ENCODE results near the gene BOK.

Gene BOK

DNA sequence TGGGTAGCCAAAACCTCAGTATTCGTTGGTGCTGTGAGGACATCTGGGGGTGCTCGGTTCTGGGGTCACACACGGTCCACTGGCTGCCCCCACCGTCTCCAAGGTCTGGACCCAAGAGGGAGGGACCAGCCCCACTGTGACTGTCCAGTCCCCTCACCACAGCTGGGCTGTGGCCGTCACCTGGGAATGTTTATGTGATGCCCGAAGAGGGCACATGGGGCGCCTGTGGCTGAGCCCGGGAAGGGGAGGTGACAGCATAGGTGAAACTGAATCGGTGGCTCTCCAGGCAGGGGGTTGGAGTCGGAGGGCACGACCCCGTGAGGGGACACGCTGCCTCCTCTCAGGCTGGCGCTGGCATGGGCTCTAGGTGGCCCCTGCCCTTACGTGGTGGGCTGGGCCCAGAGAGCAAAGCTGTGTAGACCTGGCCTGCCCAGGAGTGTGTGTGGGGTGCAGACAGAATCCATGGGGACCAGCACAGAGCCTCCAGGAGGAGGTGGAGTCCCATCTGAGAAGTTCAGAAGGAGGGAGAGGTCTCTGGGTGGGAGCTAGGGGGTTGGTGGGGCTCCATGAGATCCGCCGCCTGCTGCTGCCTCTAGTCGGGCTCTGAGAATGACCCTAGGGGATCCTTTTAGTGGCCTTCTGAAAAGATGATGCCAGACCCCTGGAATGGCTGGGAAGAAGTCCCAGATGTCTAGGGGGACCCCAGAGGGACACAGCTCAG is 1.8 kb downstream of the BOK start:
- no peak overlapping the region for H3K27ac ChIP-seq

DNA sequence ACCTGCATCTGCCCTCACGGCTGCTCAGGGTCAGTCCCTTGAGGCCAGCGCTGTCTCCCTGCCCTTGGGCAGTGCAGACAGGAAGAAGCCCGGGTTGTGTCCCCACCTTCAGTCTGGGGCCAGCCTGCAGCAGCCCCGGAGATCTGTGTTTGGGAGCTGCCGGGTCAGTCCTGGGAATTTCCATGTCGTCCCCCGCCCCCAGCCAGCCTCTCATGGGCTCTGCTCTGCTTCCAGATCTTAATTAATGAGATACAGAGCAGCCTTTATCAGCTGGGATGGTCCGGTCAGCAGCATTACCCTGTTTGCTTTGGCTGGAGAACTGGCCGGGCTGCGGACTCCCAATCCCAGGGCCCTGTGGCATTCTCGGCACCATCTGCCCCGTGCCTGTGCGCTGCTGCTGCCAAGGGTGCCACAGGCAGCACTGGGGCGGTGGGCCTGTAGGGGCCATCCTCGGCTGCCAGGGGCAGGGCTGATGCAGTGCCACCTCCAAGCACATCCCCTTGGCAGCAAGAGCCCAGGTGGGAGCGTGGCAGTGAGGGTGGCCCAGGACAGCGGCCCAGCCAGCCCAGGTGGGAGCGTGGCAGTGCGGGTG is 2.4 kb downstream of the BOK start:
- TF ChIP-seq Cebpa-rat (IDR thresholded peaks at IDR 0.05): no peak
- H4K20me1 ChIP-seq: peaks cover 0 to 22% (median 0%) of the 10 kb centered on the region in 11 experiments; a peak in 2 of 22 replicates
- no peak overlapping the region for H3K27ac ChIP-seq
- H3K9me3 ChIP-seq (replicated peaks in 1 of 11): peaks cover 38 to 45% (median 40%) of the 10 kb centered on the region in 11 experiments
- no peaks in the 10 kb centered on the region; a peak in 1 of 22 replicates for H3K36me3 ChIP-seq
- H3K4me3 ChIP-seq: no peak overlapping the region
- H3K4me1 ChIP-seq: peaks cover 8 to 36% (median 26%) of the 10 kb centered on the region in 10 experiments; a peak in 17 of 20 replicates
- H3K4me2 ChIP-seq: no peak overlapping the region
- H3K27me3 ChIP-seq: peaks cover 30 to 47% (median 38%) of the 10 kb centered on the region in 11 experiments
- no peak overlapping the region for H3K9ac ChIP-seq

More for the DNA sequence above, 1.8 kb downstream of the BOK start:
- no peak overlapping the region for H3K4me2 ChIP-seq
- H3K4me1 ChIP-seq: peaks cover 8 to 39% (median 27%) of the 10 kb centered on the region in 10 experiments; a peak in 17 of 20 replicates
- H3K27me3 ChIP-seq: peaks cover 30 to 47% (median 38%) of the 10 kb centered on the region in 11 experiments
- H3K4me3 ChIP-seq: no peak overlapping the region
- no peaks in the 10 kb centered on the region; a peak in 1 of 22 replicates for H3K36me3 ChIP-seq
- H4K20me1 ChIP-seq: peaks cover 0 to 22% (median 0%) of the 10 kb centered on the region in 11 experiments; a peak in 2 of 22 replicates
- peaks cover 41 to 50% (median 45%) of the 10 kb centered on the region in 11 experiments for H3K9me3 ChIP-seq (replicated peaks in 1 of 11)
- no peak for TF ChIP-seq Cebpa-rat (IDR thresholded peaks at IDR 0.05)
- H3K9ac ChIP-seq: no peak overlapping the region

DNA sequence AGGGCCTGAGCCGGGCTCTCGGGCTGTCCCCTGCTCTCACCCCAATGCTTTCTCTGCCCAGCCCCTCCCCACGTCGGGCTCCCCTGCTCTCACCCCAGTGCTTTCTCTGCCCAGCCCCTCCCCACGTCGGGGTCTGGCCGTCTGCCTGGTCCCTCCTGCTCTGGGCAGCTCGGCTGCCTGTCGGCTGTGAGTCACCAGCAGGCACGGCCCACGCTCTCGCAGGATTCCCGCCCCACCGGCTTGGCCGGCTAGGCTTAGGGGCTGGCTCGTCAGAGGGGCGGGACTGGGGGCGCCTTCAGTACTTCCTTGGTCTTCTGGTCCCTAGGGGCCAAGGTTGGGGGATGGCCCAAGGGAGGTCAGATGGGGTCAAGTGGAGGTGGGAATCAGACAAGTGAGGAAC is 3.3 kb downstream of the BOK start:
- Histone ChIP-seq H3K4me1 (peaks cover 8 to 36% (median 26%) of the 10 kb centered on the region in 10 experiments; a peak in 17 of 20 replicates), H4K20me1 (peaks cover 0 to 22% (median 0%) of the 10 kb centered on the region in 11 experiments; a peak in 2 of 22 replicates), H3K4me2 (peak overlapping the region in 3 of 11 experiments; percentile 6 to 26 (median 18); a peak in 1 of 22 replicates), H3K9ac (no peak overlapping the region), H3K9me3 (replicated peaks in 1 of 11) (peaks cover 29 to 36% (median 31%) of the 10 kb centered on the region in 11 experiments), H3K4me3 (no peak overlapping the region), H3K27ac (no peak overlapping the region), H3K36me3 (no peaks in the 10 kb centered on the region; a peak in 1 of 22 replicates), H3K27me3 (peaks cover 30 to 43% (median 38%) of the 10 kb centered on the region in 11 experiments)
- no peak for TF ChIP-seq Cebpa-rat (IDR thresholded peaks at IDR 0.05)

DNA sequence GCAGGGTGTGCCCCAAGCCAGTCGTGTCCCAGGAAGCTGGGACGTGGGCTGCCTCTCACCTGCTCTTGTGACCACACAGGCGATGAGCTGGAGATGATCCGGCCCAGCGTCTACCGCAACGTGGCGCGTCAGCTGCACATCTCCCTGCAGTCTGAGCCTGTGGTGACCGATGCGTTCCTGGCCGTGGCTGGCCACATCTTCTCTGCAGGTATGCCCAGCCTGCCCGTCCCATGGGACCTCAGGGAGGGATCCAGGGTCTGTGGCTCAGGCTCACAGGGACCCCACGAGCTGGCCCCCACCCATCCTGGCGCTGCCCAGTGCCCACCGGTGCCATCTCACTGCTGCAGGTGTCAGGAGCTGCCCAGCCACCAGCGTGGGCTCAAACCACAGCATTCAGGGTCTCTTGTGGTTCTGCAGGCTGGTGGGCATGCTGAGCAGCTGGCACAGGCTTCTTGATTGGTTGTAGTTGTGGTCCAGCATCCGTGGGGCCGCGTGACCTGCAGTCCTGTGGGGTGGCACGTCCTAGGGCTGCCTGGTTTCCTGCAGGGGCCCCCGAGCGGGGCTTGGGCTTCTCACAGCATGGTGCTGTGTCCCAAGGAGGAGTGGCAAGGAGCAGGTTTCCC is 3.8 kb downstream of the BOK start:
- TF ChIP-seq Cebpa-rat (IDR thresholded peaks at IDR 0.05): no peak
- Histone ChIP-seq H3K36me3 (no peaks in the 10 kb centered on the region; a peak in 1 of 22 replicates), H4K20me1 (peaks cover 0 to 22% (median 0%) of the 10 kb centered on the region in 11 experiments; a peak in 3 of 22 replicates), H3K27me3 (peaks cover 30 to 39% (median 36%) of the 10 kb centered on the region in 11 experiments), H3K4me3 (no peak overlapping the region), H3K9me3 (replicated peaks in 1 of 11) (peaks cover 24 to 31% (median 26%) of the 10 kb centered on the region in 11 experiments), H3K4me1 (peaks cover 8 to 36% (median 26%) of the 10 kb centered on the region in 10 experiments; a peak in 17 of 20 replicates), H3K27ac (no peak overlapping the region), H3K4me2 (peak overlapping the region in 4 of 11 experiments; percentile 6 to 26 (median 15); a peak in 3 of 22 replicates), H3K9ac (no peak overlapping the region)

DNA sequence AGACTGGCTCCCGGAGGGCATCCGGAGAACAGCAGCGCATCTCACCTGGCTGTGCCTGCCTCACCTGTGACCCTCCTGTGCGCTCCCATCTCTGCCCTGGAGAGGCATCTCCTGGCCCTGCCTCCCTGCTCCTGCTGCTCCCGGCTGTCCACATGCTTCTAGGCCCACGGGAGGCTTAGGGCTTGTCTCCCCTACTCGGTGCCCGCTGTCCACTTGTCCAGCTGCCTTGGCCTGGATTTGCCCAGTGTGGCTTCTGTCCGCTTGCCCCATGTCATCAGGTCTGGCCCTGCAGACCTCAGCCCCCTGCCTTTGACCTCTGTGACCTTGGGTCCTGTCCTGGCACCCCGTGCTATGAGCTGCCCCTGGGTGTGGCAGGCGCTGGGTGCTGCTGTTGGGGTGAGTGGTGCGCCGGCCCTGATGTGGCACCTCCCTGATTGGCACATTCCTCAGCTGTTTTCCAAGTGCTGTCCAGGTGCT is 4.5 kb downstream of the BOK start:
- no peak for TF ChIP-seq Cebpa-rat (IDR thresholded peaks at IDR 0.05)
- peaks cover 27 to 32% (median 30%) of the 10 kb centered on the region in 11 experiments for H3K27me3 ChIP-seq
- H3K4me3 ChIP-seq: no peak overlapping the region
- H4K20me1 ChIP-seq: peaks cover 0 to 22% (median 0%) of the 10 kb centered on the region in 11 experiments; a peak in 3 of 22 replicates
- H3K4me1 ChIP-seq: peaks cover 8 to 36% (median 26%) of the 10 kb centered on the region in 10 experiments; a peak in 17 of 20 replicates
- H3K9me3 ChIP-seq (replicated peaks in 1 of 11): peaks cover 17 to 24% (median 19%) of the 10 kb centered on the region in 11 experiments
- no peaks in the 10 kb centered on the region; a peak in 1 of 22 replicates for H3K36me3 ChIP-seq
- no peak overlapping the region for H3K27ac ChIP-seq
- peak overlapping the region in 2 of 11 experiments; percentile 3 to 10; a peak in 2 of 22 replicates for H3K4me2 ChIP-seq
- H3K9ac ChIP-seq: no peak overlapping the region

DNA sequence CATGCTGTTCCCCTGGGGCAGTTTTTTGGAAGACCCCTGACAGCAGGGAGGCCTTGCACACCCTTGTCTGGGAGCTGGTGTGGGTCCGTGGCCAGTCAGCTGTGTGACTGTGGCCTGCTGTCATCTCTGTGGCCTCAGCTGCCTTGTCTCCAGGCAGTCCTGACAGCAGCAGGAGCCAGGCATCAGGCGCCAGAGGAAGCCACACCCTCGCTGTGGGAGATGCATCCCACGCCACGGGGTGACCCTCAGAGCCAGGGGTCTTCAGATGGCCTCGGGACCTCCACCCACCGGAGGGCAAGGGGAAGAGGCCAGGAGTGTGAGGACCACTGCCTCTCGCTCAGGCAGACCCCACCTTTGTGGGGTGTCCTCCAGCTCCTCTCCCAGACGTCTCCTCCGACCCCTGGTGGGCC is 5.0 kb downstream of the BOK start:
- Histone ChIP-seq H4K20me1 (peaks cover 0 to 22% (median 0%) of the 10 kb centered on the region in 11 experiments; a peak in 3 of 22 replicates), H3K27ac (no peak overlapping the region), H3K4me2 (peak overlapping the region in 3 of 11 experiments; percentile 3 to 18 (median 9); a peak in 2 of 22 replicates), H3K27me3 (peaks cover 22 to 27% (median 25%) of the 10 kb centered on the region in 11 experiments), H3K4me3 (no peak overlapping the region), H3K4me1 (peaks cover 8 to 36% (median 26%) of the 10 kb centered on the region in 10 experiments; a peak in 17 of 20 replicates), H3K9ac (0 out of 22 replicates have a peak overlapping the region, but pooled peaks of 1 of the 11 experiments have one; percentile 6), H3K36me3 (no peaks in the 10 kb centered on the region; a peak in 1 of 22 replicates), H3K9me3 (replicated peaks in 1 of 11) (peaks cover 12 to 19% (median 14%) of the 10 kb centered on the region in 11 experiments)
- TF ChIP-seq Cebpa-rat (IDR thresholded peaks at IDR 0.05): no peak

DNA sequence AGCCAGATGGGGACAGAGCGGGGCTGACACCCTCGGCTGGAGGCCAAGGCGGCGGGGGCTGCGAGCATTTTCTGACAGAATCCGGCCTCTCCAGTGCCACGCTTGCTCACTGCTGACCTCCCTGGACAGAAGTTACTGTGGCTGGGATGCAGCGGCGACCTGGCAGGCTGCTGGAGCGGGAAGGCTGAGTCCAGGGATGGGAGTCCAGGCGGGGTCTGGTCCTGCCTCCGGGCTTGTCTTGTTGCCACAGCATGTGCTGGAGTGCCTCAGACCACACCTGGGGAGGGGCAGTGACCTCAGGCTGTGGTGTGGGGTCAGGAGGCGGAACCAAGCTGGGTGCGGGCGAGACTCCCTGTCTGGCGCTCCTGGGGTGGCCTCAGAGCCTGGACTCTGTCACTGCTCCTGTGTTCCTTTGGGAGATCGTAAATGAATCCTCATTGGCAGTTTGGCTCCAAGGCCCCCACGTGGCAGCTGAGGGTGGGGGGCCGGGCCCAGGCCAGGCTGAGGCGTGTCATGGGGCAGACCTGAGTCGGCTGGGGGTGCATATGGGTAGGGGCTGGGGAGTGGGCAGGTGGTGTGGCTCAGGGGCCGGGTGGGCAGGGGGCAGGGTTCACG is 5.5 kb downstream of the BOK start:
- H3K4me2 ChIP-seq: peak overlapping the region; percentile 10 to 58 (median 46); a peak in 8 of 22 replicates
- TF ChIP-seq Cebpa-rat (IDR thresholded peaks at IDR 0.05): no peak
- H3K9ac ChIP-seq: 0 out of 22 replicates have a peak overlapping the region, but pooled peaks of 1 of the 11 experiments have one; percentile 6
- no peak overlapping the region for H3K4me3 ChIP-seq
- peaks cover 7 to 14% (median 9%) of the 10 kb centered on the region in 11 experiments for H3K9me3 ChIP-seq (replicated peaks in 1 of 11)
- H3K36me3 ChIP-seq: no peaks in the 10 kb centered on the region
- peaks cover 8 to 37% (median 26%) of the 10 kb centered on the region in 10 experiments; a peak in 18 of 20 replicates for H3K4me1 ChIP-seq
- peaks cover 0 to 22% (median 0%) of the 10 kb centered on the region in 11 experiments; a peak in 3 of 22 replicates for H4K20me1 ChIP-seq
- peaks cover 17 to 22% (median 20%) of the 10 kb centered on the region in 11 experiments for H3K27me3 ChIP-seq
- no peak overlapping the region for H3K27ac ChIP-seq

All from BLaER1 treated with 17β-estradiol and CSF1 and Interleukin-3, amounts not matched to agents 10 nM and 100 nM (cell line).